K562 (cell line): ENCODE data around the gene RNU5D-1. TPM values are rescaled to one million over a fixed set of nuclear protein-coding genes. Genes with fewer than 3 reads are reported as not detected.

Experiments used
- ATAC-seq: fragments of 200-7000 bp; cut with Tn5 transposase; 3 replicates; pipeline ENCODE4 v1.9.1; 2020; ENCODE audit warnings: moderate library complexity
- BruUV-seq: library from RNA; stranded (reverse); fragments of 400-500 nt; replicated peaks from 2 replicates; lab custom pipeline; 2021; lab: Mats Ljungman, UMichigan
- CTCF ChIA-PET: fragments of 300-600 bp; formaldehyde crosslinking; extraction: SDS; loops from one replicate; lab custom pipeline; 2021; ENCODE audit warnings: low intra/inter-chr PET ratio; lab: Yijun Ruan, JAX
- POLR2A ChIA-PET: fragments of 300-600, 350-650 bp; sonication (Branson Sonifier 250); formaldehyde crosslinking; extraction: SDS; loops from one replicate; lab custom pipeline; 2021; ENCODE audit warnings: antibody characterized with exemption, inconsistent platforms; lab: Yijun Ruan, JAX
- DNase-seq, 4 experiments: peaks; one replicate each; pipeline versions ENCODE4 v3.0.0 to v3.0.0-alpha.2; 2011 to 2018; ENCODE audit warnings: low spot score in 3 of 4, mixed read lengths in 3 of 4; ENCODE audit errors: extremely low read depth in 1 of 4
- FAIRE-seq: peaks from 2 replicates; lab custom pipeline; 2011; peaks lifted over from hg19 to GRCh38; lab: Jason Lieb, UNC
- H2AFZ ChIP-seq: 2 replicates; pipeline ENCODE4 v1.6.0; 2011; ENCODE audit warnings: low read depth, low read length, control low read depth, inconsistent platforms
- H3K27ac ChIP-seq: fragments of 200-600 bp; 3 replicates; pipeline ENCODE4 v1.8.0; 2011; ENCODE audit warnings: low read depth, mild to moderate bottlenecking, control low read depth, inconsistent platforms, low read length, moderate library complexity, mixed read lengths; ENCODE audit errors: extremely low read depth
- H3K27me3 ChIP-seq, 2 experiments: fragments of 300-600 bp in 1 of 2; 2 replicates in 1 of 2; 3 replicates in 1 of 2; pipeline versions ENCODE4 v1.6.0 to v1.8.0; 2011; ENCODE audit warnings: inconsistent platforms in 2 of 2, low read length in 2 of 2, mild to moderate bottlenecking in 1 of 2, mixed read lengths in 1 of 2, moderate library complexity in 1 of 2; ENCODE audit not compliant: control insufficient read depth in 2 of 2, insufficient read depth in 2 of 2
- H3K36me3 ChIP-seq: fragments of 300-600 bp; 3 replicates; pipeline ENCODE4 v1.8.0; 2011; ENCODE audit warnings: mild to moderate bottlenecking, low read length, inconsistent platforms; ENCODE audit not compliant: control insufficient read depth, insufficient read depth
- H3K4me1 ChIP-seq, 2 experiments: fragments of 200-600 bp in 1 of 2; replicated peaks in 1 of 2; 2 replicates in 1 of 2; 3 replicates in 1 of 2; pipeline versions ENCODE4 v1.5.1 to v1.8.0; 2011; ENCODE audit warnings: inconsistent platforms in 2 of 2, low read length in 2 of 2, mild to moderate bottlenecking in 1 of 2, mixed read lengths in 1 of 2, moderate library complexity in 1 of 2; ENCODE audit not compliant: control insufficient read depth in 2 of 2, insufficient read depth in 2 of 2
- H3K4me2 ChIP-seq: 2 replicates; pipeline ENCODE4 v1.6.1; 2011; ENCODE audit warnings: low read length, control low read depth, inconsistent platforms, mixed read lengths; ENCODE audit not compliant: insufficient read depth
- H3K4me3 ChIP-seq: fragments of 200-600 bp; sonication (generic), shearing (Covaris generic); 2 replicates; pipeline ENCODE4 v1.5.1; 2016; ENCODE audit warnings: control low read depth, inconsistent platforms
- H3K79me2 ChIP-seq: fragments of 200-600 bp; 3 replicates; pipeline ENCODE4 v1.8.0; 2011; ENCODE audit warnings: low read length, inconsistent platforms; ENCODE audit not compliant: control insufficient read depth, insufficient read depth
- H3K9ac ChIP-seq, 2 experiments: 2 replicates each; pipeline versions ENCODE4 v1.6.0 to v1.6.1; 2011; ENCODE audit warnings: low read depth in 2 of 2, low read length in 2 of 2, control low read depth in 1 of 2, inconsistent platforms in 1 of 2, mild to moderate bottlenecking in 1 of 2, mixed read lengths in 1 of 2; ENCODE audit not compliant: insufficient read depth in 1 of 2
- H3K9me1 ChIP-seq: one replicate; pipeline ENCODE4 v1.6.0; 2011; ENCODE audit warnings: inconsistent platforms, mild to moderate bottlenecking, low read length, moderate library complexity; ENCODE audit not compliant: control insufficient read depth, insufficient read depth
- H3K9me3 ChIP-seq: replicated peaks from 2 replicates; pipeline ENCODE4 v1.5.1; 2011; ENCODE audit warnings: low read depth, low read length, inconsistent platforms; ENCODE audit not compliant: control insufficient read depth, insufficient read depth
- H4K20me1 ChIP-seq: replicated peaks from 2 replicates; pipeline ENCODE4 v1.6.1; 2011; ENCODE audit warnings: low read length, inconsistent platforms, mixed read lengths; ENCODE audit not compliant: control insufficient read depth, insufficient read depth
- EWSR1 ChIP-seq: fragments of 450-650 bp; IDR thresholded peaks from 2 replicates; pipeline ENCODE4 v1.6.1; 2018; ENCODE audit warnings: borderline replicate concordance, mild to moderate bottlenecking, low read depth, moderate library complexity; ENCODE audit not compliant: partially characterized antibody
- FOXJ2 ChIP-seq: fragments of 200-800 bp; sonication (Bioruptor generic); IDR thresholded peaks from 2 replicates; pipeline ENCODE4 v1.6.1; 2016; ENCODE audit warnings: missing genetic modification characterization, missing compliant biosample characterization
- GATAD2A ChIP-seq: fragments of 450-650 bp; IDR thresholded peaks from 2 replicates; pipeline ENCODE4 v1.6.1; 2017
- HLTF ChIP-seq: fragments of 450-650 bp; IDR thresholded peaks from 2 replicates; pipeline ENCODE4 v1.6.1; 2016
- HNRNPL ChIP-seq: fragments of 200-400 bp; formaldehyde crosslinking; IDR thresholded peaks from 2 replicates; pipeline ENCODE4 v1.6.1; 2017; ENCODE audit warnings: low read depth, mild to moderate bottlenecking, low read length
- JUN ChIP-seq, 2 experiments: sonication (generic) in 1 of 2; formaldehyde crosslinking in 1 of 2; IDR thresholded peaks; 2 replicates each; pipeline versions ENCODE4 v1.6.1 to v1.8.0; 2012 to 2022; ENCODE audit warnings: borderline replicate concordance in 2 of 2, mild to moderate bottlenecking in 2 of 2, improper control_type of control experiment in 1 of 2, low read depth in 1 of 2, low read length in 1 of 2, missing genetic modification reagents in 1 of 2
- RBM34 ChIP-seq: fragments of 200-400 bp; formaldehyde crosslinking; IDR thresholded peaks from 2 replicates; pipeline ENCODE4 v1.6.1; 2018; ENCODE audit warnings: low read length, borderline replicate concordance; ENCODE audit not compliant: insufficient read depth
- ZBTB33 ChIP-seq: sonication (generic); formaldehyde crosslinking; IDR thresholded peaks from 2 replicates; pipeline ENCODE4 v1.8.1; 2023; ENCODE audit warnings: mild to moderate bottlenecking, missing genetic modification reagents
- WGBS: fragments of 100-300 bp; shearing (Covaris generic); methylation state at CpG from one replicate; pipeline ENCODE4 v1.1.6; 2016; ENCODE audit warnings: low coverage, mixed read lengths; ENCODE audit not compliant: insufficient coverage; ENCODE audit errors: missing lambda C conversion rate; 5-methylcytosine and 5-hydroxymethylcytosine counted together
- in situ Hi-C: fragments of 300-500 bp; cut with MboI; formaldehyde crosslinking; loops from 4 replicates; pipeline ENCODE4 v1.15.0; 2018; ENCODE audit warnings: inconsistent platforms, mixed read lengths
- intact Hi-C: fragments of 100-400 bp; cut with micrococcal nuclease; formaldehyde crosslinking; loops from 2 replicates; pipeline ENCODE4 v1.14.2; 2022
- polyA plus RNA-seq, 8 experiments: library from polyadenylated mRNA; depleted of rRNA in 4 of 8; stranded (reverse) in 5 of 8; unstranded in 3 of 8; fragments of >200 nt; fragmentation: Nextera tagmentation in 2 of 8; fragmentation: Illumina TruSeq in 1 of 8; extraction: Ambion mirVana in 2 of 8; extraction: Trizol in 1 of 8; gene quantifications; 2 replicates each; pipeline versions ENCODE4 v1.2.1 to v1.2.3, GENCODE V29; 2011 to 2014; ENCODE audit warnings: inconsistent platforms in 1 of 8, missing spikeins in 1 of 8
- total RNA-seq, 7 experiments: library from RNA; depleted of rRNA in 6 of 7; stranded (reverse); fragments of >200 nt in 6 of 7; fragmentation: Illumina TruSeq in 2 of 7; extraction: Trizol in 2 of 7; gene quantifications; 2 replicates each; pipeline versions ENCODE4 v1.2.1 to v1.2.3, GENCODE V29; 2011 to 2021; ENCODE audit warnings: low replicate concordance in 1 of 7

RNU5D-1 gene
- total and polyA plus RNA-seq, 9 of the 15 experiments (the other 6 are each of a cell fraction or from before 2014, with no cell fraction given): under 0.01 TPM; not detected in 8

- no TSS peak for BruUV-seq
- 93% methylated on average over 36 of the region's 64 CpGs for WGBS
- H3K9me1 ChIP-seq: no peaks in the 10 kb centered on the region
- H3K9me3 ChIP-seq: no peaks in the 10 kb centered on the region
- H3K27me3 ChIP-seq: no peaks in the 10 kb centered on the region
- ATAC-seq (no peak), DNase-seq (no peak), FAIRE-seq (no peak)
- 0 out of 2 replicates have a peak, but pooled peaks cover 1% of the 10 kb centered on the region for H4K20me1 ChIP-seq
- no peaks in the 10 kb centered on the region for H3K36me3 ChIP-seq
- POLR2A ChIA-PET: interaction anchor here (0.6 to 2.6 kb wide), 3 partner anchors 55 to 95 kb away, joined by 3 to 16 read pairs (median 3); no protein-coding TSS in a partner anchor
- H3K79me2 ChIP-seq: no peaks in the 10 kb centered on the region
- H3K4me1 ChIP-seq: peaks cover 17 to 24% of the 10 kb centered on the region in 2 experiments
- H2AFZ ChIP-seq: no peak overlapping the region
- H3K9ac ChIP-seq: no peak overlapping the region; a peak in 1 of 4 replicates
- no peak overlapping the region for H3K27ac ChIP-seq
- intact Hi-C loops: no loop called here
- H3K4me2 ChIP-seq: no peak overlapping the region
- in situ Hi-C loops: loop anchor here (10.0 kb wide), 1 partner anchor 580 kb away; no protein-coding TSS in a partner anchor
- no peak overlapping the region for H3K4me3 ChIP-seq
- CTCF ChIA-PET: no interaction called here
- TF ChIP-seq HLTF (no peak), HNRNPL (0 out of 2 replicates have a peak, but pooled peaks have one; percentile 17), GATAD2A (no peak), JUN (IDR thresholded peaks at IDR 0.05; ENCODE audit: borderline replicate concordance, low read depth, low read length) (no peak), JUN (CRISPR knock-in tag; IDR thresholded peaks at IDR 0.05; ENCODE audit: borderline replicate concordance) (no peak), ZBTB33 (CRISPR knock-in tag) (peak; percentile 88), FOXJ2 (no peak), EWSR1 (no peak), RBM34 (no peak)
These were observed 6.5 kb downstream of the RNU5D-1 start for GRCh38 chr1:44724296-44724954.
